Measurements from ENCODE around the gene DDR1. TPM values are rescaled to one million over a fixed set of nuclear protein-coding genes. Genes with fewer than 3 reads are reported as not detected.
"Not testable (repeated sequence)": the region's sequence is repeated elsewhere in the genome, so short reads cannot be mapped to it uniquely, and the experiment has no call there.

The DDR1 gene
- total RNA-seq, 1 donor from 2014 or later = 154 TPM

DNA sequence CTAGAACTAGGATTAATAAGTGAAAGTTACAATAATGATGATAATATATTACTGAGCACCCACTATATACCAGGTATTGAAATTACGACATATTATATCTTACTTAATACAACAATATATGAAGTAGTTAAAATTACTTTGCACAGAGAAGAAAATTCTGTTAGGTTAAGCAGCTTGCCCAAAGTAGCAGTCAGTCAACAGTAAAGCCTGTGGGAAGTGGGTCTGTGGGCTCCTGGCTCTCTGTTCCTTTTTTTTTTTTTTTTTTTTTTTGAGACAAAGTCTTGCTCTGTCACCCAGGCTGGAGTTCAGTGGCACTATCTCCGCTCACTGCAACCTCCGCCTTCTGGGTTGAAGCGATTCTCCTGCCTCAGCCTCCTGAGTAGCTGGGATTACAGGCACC is 18.9 kb downstream of the DDR1 start:
- H3K4me1 Mint-ChIP-seq (ENCODE audit: low read depth) = peaks cover 5% of the 10 kb centered on the region
- H3K9me3 Mint-ChIP-seq (ENCODE audit: low read depth) = no peaks in the 10 kb centered on the region
- H3K36me3 Mint-ChIP-seq (ENCODE audit: insufficient read depth) = peaks cover 7% of the 10 kb centered on the region
- no peaks in the 10 kb centered on the region for H3K27me3 Mint-ChIP-seq
- DNase-seq (ENCODE audit: low spot score, unreplicated experiment) = no peak
- TF ChIP-seq, protein P1, sequence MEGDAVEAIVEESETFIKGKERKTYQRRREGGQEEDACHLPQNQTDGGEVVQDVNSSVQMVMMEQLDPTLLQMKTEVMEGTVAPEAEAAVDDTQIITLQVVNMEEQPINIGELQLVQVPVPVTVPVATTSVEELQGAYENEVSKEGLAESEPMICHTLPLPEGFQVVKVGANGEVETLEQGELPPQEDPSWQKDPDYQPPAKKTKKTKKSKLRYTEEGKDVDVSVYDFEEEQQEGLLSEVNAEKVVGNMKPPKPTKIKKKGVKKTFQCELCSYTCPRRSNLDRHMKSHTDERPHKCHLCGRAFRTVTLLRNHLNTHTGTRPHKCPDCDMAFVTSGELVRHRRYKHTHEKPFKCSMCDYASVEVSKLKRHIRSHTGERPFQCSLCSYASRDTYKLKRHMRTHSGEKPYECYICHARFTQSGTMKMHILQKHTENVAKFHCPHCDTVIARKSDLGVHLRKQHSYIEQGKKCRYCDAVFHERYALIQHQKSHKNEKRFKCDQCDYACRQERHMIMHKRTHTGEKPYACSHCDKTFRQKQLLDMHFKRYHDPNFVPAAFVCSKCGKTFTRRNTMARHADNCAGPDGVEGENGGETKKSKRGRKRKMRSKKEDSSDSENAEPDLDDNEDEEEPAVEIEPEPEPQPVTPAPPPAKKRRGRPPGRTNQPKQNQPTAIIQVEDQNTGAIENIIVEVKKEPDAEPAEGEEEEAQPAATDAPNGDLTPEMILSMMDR (IDR thresholded peaks at IDR 0.05; ENCODE audit: unreplicated experiment) = no peak
- H3K27ac Mint-ChIP-seq = no peak overlapping the region
- H3K4me3 Mint-ChIP-seq (ENCODE audit: low read depth) = no peak overlapping the region

DNA sequence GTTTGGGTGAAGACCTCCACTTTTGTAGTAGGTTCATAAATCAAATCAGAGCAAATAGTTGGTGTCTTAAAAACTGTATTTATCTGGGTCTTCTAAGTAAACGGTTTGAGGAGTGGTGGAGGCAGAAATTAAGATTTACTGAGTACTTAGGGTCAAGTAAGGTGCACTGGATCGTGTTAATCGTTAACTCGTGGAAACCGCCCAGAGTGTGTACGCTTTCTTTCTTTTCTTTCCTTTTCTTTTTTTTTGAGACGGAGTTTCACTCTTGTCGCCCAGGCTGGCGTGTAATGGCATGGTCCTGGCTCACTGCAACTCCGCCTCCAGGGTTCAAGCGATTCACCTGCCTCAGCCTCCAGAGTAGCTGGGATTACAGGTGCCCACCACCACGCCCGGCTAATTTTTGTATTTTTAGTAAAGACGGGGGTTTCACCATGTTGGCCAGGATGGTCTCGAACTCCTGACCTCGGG is 23.0 kb downstream of the DDR1 start:
- peak overlapping the region; percentile 92 for H3K27ac Mint-ChIP-seq
- peaks cover 14% of the 10 kb centered on the region for H3K4me1 Mint-ChIP-seq (ENCODE audit: low read depth)
- peaks cover 13% of the 10 kb centered on the region for H3K36me3 Mint-ChIP-seq (ENCODE audit: insufficient read depth)
- H3K27me3 Mint-ChIP-seq; H3K9me3 Mint-ChIP-seq (ENCODE audit: low read depth); DNase-seq (ENCODE audit: low spot score, unreplicated experiment): not testable (repeated sequence)
- peak overlapping the region; percentile 98 for H3K4me3 Mint-ChIP-seq (ENCODE audit: low read depth)

DNA sequence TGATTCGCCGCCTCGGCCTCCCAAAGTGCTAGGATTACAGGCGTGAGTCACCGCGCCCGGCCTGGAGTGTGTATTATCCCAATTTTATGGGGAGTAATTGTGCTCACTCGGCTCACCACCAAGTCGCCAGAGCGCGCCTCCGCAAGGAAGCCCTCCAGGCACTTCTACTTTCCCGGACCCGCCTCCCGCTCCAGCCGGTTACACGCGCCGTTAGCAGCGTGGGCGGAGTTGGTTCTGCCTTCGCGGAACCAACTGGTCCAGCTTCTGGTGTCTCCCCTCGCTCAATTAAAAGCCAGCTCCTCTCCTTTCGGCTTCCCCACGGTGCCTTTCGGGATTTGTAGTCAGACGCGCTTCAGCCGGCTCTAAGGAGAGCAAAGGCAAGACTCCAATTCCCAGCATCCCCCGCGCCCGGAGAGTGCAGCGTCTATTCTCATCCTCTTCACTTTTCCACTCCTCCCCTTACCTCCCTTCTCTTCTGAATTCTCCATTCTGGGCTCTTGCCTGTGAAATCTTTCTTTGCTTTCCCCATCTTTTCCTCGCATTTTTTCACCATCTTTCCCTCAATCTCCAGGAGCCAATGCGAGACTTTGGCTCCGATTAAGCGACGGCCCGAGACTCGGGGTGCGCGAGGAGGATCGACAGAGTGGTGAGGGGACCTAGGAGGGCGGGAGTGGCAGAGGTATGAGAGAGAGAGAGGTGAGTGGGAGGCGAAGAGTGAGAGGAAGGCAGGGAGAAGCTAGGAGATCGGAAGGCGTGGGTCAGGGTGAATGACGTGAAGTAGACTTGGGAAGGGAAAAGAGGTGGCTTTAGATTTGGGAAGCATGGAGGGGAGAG is 23.7 kb downstream of the DDR1 start, which contains the start of gene GTF2H4:
Gene GTF2H4 (plus strand): TSS at position 450 of the 834 bp plus-strand sequence.
- Mint-ChIP-seq H3K27me3 (no peaks in the 10 kb centered on the region), H3K36me3 (ENCODE audit: insufficient read depth) (peaks cover 15% of the 10 kb centered on the region), H3K9me3 (ENCODE audit: low read depth) (no peaks in the 10 kb centered on the region), H3K4me3 (ENCODE audit: low read depth) (peak within 1 kb of the TSS; percentile 98), H3K4me1 (ENCODE audit: low read depth) (peaks cover 14% of the 10 kb centered on the region), H3K27ac (peak within 1 kb of the TSS; percentile 92)
- peak; percentile 82 for DNase-seq (ENCODE audit: low spot score, unreplicated experiment)
- TF ChIP-seq, protein P1 (IDR thresholded peaks at IDR 0.05; ENCODE audit: unreplicated experiment) = no peak

DNA sequence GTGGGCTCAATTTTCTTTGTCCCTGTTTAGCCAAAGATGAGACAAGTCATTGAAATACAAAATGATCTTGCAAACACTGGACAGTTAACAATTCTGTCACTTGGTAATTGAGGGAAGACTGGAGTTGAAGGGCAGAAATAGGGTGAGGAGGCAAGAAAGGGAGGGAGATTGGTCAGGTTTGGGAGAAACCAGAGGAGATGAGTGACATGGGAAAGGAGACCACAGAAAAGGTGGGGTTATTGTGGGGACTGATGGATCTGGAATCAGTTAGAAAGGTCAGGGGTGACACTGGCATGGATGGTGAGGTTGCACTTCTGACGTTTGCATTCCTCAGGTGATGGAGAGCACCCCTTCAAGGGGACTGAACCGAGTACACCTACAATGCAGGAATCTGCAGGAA is 24.4 kb downstream of the DDR1 start:
- no peaks in the 10 kb centered on the region for H3K9me3 Mint-ChIP-seq (ENCODE audit: low read depth)
- no peak overlapping the region for H3K27ac Mint-ChIP-seq
- H3K4me1 Mint-ChIP-seq (ENCODE audit: low read depth) = peaks cover 16% of the 10 kb centered on the region
- TF ChIP-seq, protein P1 (IDR thresholded peaks at IDR 0.05; ENCODE audit: unreplicated experiment) = no peak
- H3K27me3 Mint-ChIP-seq = no peaks in the 10 kb centered on the region
- peaks cover 15% of the 10 kb centered on the region for H3K36me3 Mint-ChIP-seq (ENCODE audit: insufficient read depth)
- no peak for DNase-seq (ENCODE audit: low spot score, unreplicated experiment)
- peak overlapping the region; percentile 98 for H3K4me3 Mint-ChIP-seq (ENCODE audit: low read depth)

DNA sequence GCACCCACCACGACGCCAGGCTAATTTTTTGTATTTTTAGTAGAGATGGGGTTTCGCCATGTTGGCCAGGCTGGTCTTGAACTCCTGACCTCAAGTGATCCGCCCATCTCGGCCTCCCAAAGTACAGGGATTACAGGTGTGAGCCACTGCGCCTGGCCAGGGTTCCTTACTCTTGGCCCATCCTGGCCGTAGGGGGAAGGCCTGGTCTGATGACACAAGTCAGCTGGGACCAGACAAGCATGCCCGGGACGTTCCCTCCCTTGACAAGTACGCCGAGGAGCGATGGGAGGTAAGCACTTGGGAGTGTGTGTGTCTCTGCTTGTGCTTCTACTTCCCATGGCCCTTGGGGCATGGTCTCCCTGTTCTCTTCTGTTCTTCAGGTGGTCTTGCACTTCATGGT is 26.2 kb downstream of the DDR1 start:
- not testable (repeated sequence) for H3K9me3 Mint-ChIP-seq (ENCODE audit: low read depth); DNase-seq (ENCODE audit: low spot score, unreplicated experiment); H3K27ac Mint-ChIP-seq; H3K27me3 Mint-ChIP-seq; H3K4me3 Mint-ChIP-seq (ENCODE audit: low read depth)
- Mint-ChIP-seq H3K36me3 (ENCODE audit: insufficient read depth) (peaks cover 15% of the 10 kb centered on the region), H3K4me1 (ENCODE audit: low read depth) (peaks cover 23% of the 10 kb centered on the region)

DNA sequence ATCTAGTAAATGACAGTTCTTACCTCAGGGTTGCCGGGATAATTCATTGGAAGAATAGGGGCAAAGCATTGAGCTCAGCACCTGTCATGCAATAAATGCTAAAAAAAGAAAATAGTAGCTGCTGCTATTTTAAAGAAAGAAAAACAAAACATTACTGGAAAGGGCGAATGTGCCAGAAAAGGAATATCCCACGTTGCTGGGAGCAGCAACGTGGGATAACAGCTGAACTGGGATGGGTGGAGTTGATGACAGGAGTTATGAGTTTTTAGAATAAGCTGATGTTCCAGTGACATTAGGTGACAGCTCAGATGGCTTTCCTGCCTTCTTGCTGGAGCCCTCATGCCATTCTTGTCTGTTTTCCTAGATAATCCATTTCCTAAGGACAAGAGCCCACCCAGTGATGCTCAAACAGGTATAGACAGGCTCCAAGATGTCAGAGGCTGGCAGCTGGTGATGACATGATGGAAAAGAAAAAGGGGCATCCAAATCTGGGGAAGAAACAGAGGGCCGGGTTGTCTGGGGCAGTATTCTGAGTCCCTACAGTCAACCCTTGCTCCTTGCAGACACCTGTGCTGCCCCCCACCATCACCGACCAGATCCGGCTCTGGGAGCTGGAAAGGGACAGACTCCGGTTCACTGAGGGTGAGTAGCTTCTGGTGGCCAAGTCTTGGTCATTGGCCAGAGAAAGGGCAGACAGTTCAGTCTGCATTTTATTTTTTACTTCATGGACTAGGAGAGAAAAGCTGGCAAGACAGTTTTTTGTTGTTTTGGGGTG is 28.6 kb downstream of the DDR1 start:
- TF ChIP-seq, protein P1 (IDR thresholded peaks at IDR 0.05; ENCODE audit: unreplicated experiment) = no peak
- Mint-ChIP-seq H3K4me3 (ENCODE audit: low read depth) (peak overlapping the region; percentile 83), H3K27me3 (no peaks in the 10 kb centered on the region), H3K4me1 (ENCODE audit: low read depth) (peaks cover 23% of the 10 kb centered on the region), H3K36me3 (ENCODE audit: insufficient read depth) (peaks cover 27% of the 10 kb centered on the region), H3K27ac (no peak overlapping the region), H3K9me3 (ENCODE audit: low read depth) (no peaks in the 10 kb centered on the region)
- DNase-seq (ENCODE audit: low spot score, unreplicated experiment) = no peak
